IPS-20b (cell line): ENCODE results near the gene THAP4.
"Not testable (repeated sequence)": the region's sequence is repeated elsewhere in the genome, so short reads cannot be mapped to it uniquely, and the experiment has no call there.

ENCODE experiments used
- H3K27ac ChIP-seq: one replicate; pipeline ENCODE4 v1.5.1; 2013; ENCODE audit warnings: low read length
- H3K27me3 ChIP-seq: 2 replicates; pipeline ENCODE4 v1.6.1; 2013; ENCODE audit warnings: mild to moderate bottlenecking, low read length, inconsistent platforms; ENCODE audit not compliant: insufficient read depth
- H3K36me3 ChIP-seq: 2 replicates; pipeline ENCODE4 v1.6.1; 2013; ENCODE audit warnings: low read depth, mild to moderate bottlenecking, inconsistent platforms, low read length, moderate library complexity; ENCODE audit not compliant: insufficient read depth
- H3K4me1 ChIP-seq: 2 replicates; pipeline ENCODE4 v1.6.1; 2013; ENCODE audit warnings: mild to moderate bottlenecking, control low read depth, inconsistent platforms, low read length, moderate library complexity; ENCODE audit not compliant: insufficient read depth
- H3K4me3 ChIP-seq: 2 replicates; pipeline ENCODE4 v1.5.1; 2013; ENCODE audit warnings: mild to moderate bottlenecking, low read length, inconsistent platforms
- H3K9ac ChIP-seq: 2 replicates; pipeline ENCODE4 v1.6.1; 2013; ENCODE audit warnings: low read depth, mild to moderate bottlenecking, inconsistent platforms, low read length, moderate library complexity
- H3K9me3 ChIP-seq: 2 replicates; pipeline ENCODE4 v1.6.1; 2013; ENCODE audit warnings: mild to moderate bottlenecking, low read depth, low read length, inconsistent platforms; ENCODE audit not compliant: insufficient read depth

The THAP4 gene

GRCh38 chr2:241570961-241571581 lies 65.9 kb downstream of the THAP4 start:
- Histone ChIP-seq H3K27me3 (no peaks in the 10 kb centered on the region), H3K9ac (no peak overlapping the region), H3K36me3 (no peaks in the 10 kb centered on the region), H3K4me3 (no peak overlapping the region), H3K27ac (no peak overlapping the region), H3K9me3 (no peaks in the 10 kb centered on the region), H3K4me1 (no peaks in the 10 kb centered on the region)

GRCh38 chr2:241569831-241570281 lies 67.1 kb downstream of the THAP4 start:
- H3K4me3 ChIP-seq: no peak overlapping the region
- no peaks in the 10 kb centered on the region for H3K36me3 ChIP-seq
- no peak overlapping the region for H3K9ac ChIP-seq
- no peaks in the 10 kb centered on the region for H3K27me3 ChIP-seq
- H3K27ac ChIP-seq: no peak overlapping the region
- no peaks in the 10 kb centered on the region for H3K9me3 ChIP-seq
- no peaks in the 10 kb centered on the region for H3K4me1 ChIP-seq

- Histone ChIP-seq H3K36me3 (no peaks in the 10 kb centered on the region), H3K27ac (no peak overlapping the region), H3K4me1 (no peaks in the 10 kb centered on the region), H3K4me3 (no peak overlapping the region), H3K27me3 (no peaks in the 10 kb centered on the region), H3K9ac (no peak overlapping the region), H3K9me3 (no peaks in the 10 kb centered on the region)
These were observed 68.2 kb downstream of the THAP4 start for GRCh38 chr2:241568726-241569125.

DNA sequence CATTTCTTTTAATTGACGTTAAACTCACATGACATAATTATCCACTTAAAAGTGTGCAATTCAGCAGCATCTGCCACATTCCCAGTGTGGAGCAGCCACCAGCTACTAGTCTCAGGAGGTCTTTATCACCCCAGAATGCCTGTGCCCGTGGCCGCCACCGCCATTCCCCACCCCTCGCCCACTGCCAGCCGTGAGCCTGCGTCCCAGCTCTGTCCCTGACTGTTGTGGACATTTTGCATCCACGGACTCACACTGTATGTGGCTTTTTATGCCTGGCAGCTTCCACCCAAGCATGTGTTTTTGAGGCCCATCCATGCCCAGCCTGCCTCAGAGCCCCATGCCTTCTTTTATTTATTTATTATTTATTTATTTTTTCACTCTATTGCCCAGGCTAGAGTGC lies 69.2 kb downstream of the THAP4 start:
- Histone ChIP-seq H3K9me3 (no peaks in the 10 kb centered on the region), H3K4me3 (no peak overlapping the region), H3K36me3 (no peaks in the 10 kb centered on the region), H3K27me3 (no peaks in the 10 kb centered on the region), H3K9ac (no peak overlapping the region), H3K27ac (no peak overlapping the region), H3K4me1 (no peaks in the 10 kb centered on the region)

DNA sequence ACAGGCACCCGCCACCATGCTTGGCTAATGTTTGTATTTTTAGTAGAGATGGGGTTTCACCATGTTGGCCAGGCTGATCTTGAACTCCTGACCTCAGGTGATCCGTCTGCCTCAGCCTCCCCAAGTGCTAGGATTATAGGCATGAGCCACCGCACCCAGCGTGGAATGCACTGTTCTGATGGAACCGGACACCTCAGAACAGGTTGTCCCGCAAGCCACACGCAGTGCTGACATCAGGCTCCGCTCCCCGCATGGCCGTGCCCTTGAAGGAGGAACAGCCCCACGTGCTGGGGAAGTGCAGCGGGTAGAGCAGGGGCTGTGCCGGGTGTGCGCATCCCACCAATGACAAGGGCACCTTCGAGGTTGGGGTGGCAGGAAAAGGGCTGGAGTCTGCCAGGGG lies 69.7 kb downstream of the THAP4 start:
- not testable (repeated sequence) for H3K27me3 ChIP-seq, H3K9me3 ChIP-seq, H3K4me1 ChIP-seq, H3K27ac ChIP-seq, H3K4me3 ChIP-seq, H3K36me3 ChIP-seq, H3K9ac ChIP-seq

- Histone ChIP-seq H3K27me3 (no peaks in the 10 kb centered on the region), H3K9me3 (no peaks in the 10 kb centered on the region), H3K9ac (no peak overlapping the region), H3K36me3 (no peaks in the 10 kb centered on the region), H3K4me3 (no peak overlapping the region), H3K4me1 (no peaks in the 10 kb centered on the region), H3K27ac (no peak overlapping the region)
These were observed 70.5 kb downstream of the THAP4 start for GRCh38 chr2:241566468-241566867.

DNA sequence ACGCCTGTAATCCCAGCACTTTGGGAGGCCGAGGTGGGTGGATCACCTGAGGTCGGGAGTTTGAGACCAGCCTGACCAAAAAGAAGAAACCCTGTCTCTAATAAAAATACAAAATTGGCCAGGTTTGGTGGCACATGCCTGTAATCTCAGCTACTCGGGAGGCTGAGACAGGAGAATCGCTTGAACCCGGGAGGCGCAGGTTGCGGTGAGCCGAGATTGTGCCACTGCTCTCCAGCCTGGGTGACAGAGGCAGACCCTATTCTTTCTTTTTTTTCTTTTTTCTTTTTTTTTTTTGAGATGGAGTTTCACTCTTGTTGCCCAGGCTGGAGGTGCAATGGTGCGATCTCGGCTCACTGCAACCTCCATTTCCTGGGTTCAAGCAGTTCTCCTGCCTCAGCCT lies 70.9 kb downstream of the THAP4 start:
- H3K4me1 ChIP-seq, H3K27ac ChIP-seq, H3K4me3 ChIP-seq, H3K27me3 ChIP-seq, H3K9me3 ChIP-seq, H3K9ac ChIP-seq, H3K36me3 ChIP-seq: not testable (repeated sequence)

DNA sequence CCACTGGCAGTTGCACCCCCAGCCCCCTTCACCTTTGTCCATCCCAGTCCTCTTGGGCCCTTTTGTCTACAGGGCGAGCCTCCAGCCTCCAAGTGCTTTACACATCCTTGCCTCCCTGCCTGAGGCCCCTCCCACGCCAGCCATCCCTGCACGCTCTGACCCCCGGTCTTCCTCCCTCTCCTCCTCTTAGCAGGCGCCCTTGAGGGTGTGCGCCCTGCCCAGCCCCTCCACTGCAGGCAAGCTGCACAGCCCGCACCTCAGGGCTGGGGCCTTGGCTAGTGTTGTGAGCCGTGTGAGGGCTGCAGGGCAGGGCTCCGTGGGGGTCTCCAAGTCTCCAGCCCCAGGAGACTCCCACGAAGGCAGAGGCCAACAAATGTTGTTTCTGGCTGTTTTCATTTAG lies 71.5 kb downstream of the THAP4 start:
- Histone ChIP-seq H3K4me3 (no peak overlapping the region), H3K27ac (no peak overlapping the region), H3K9ac (no peak overlapping the region), H3K9me3 (no peaks in the 10 kb centered on the region), H3K4me1 (no peaks in the 10 kb centered on the region), H3K36me3 (no peaks in the 10 kb centered on the region), H3K27me3 (no peaks in the 10 kb centered on the region)

- Histone ChIP-seq H3K27me3 (no peaks in the 10 kb centered on the region), H3K36me3 (no peaks in the 10 kb centered on the region), H3K27ac (no peak overlapping the region), H3K9ac (no peak overlapping the region), H3K4me3 (no peak overlapping the region), H3K9me3 (no peaks in the 10 kb centered on the region), H3K4me1 (no peaks in the 10 kb centered on the region)
These were observed 72.2 kb downstream of the THAP4 start for GRCh38 chr2:241564596-241565410.

- H3K4me1 ChIP-seq: no peaks in the 10 kb centered on the region
- H3K9me3 ChIP-seq: no peaks in the 10 kb centered on the region
- H3K27ac ChIP-seq: no peak overlapping the region
- no peak overlapping the region for H3K9ac ChIP-seq
- H3K4me3 ChIP-seq: no peak overlapping the region
- no peaks in the 10 kb centered on the region for H3K36me3 ChIP-seq
- H3K27me3 ChIP-seq: no peaks in the 10 kb centered on the region
These were observed 72.9 kb downstream of the THAP4 start for GRCh38 chr2:241563981-241564595.

DNA sequence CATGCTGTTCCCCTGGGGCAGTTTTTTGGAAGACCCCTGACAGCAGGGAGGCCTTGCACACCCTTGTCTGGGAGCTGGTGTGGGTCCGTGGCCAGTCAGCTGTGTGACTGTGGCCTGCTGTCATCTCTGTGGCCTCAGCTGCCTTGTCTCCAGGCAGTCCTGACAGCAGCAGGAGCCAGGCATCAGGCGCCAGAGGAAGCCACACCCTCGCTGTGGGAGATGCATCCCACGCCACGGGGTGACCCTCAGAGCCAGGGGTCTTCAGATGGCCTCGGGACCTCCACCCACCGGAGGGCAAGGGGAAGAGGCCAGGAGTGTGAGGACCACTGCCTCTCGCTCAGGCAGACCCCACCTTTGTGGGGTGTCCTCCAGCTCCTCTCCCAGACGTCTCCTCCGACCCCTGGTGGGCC lies 73.4 kb downstream of the THAP4 start:
- Histone ChIP-seq H3K27ac (no peak overlapping the region), H3K27me3 (no peaks in the 10 kb centered on the region), H3K36me3 (no peaks in the 10 kb centered on the region), H3K9ac (no peak overlapping the region), H3K4me1 (no peaks in the 10 kb centered on the region), H3K4me3 (no peak overlapping the region), H3K9me3 (no peaks in the 10 kb centered on the region)

DNA sequence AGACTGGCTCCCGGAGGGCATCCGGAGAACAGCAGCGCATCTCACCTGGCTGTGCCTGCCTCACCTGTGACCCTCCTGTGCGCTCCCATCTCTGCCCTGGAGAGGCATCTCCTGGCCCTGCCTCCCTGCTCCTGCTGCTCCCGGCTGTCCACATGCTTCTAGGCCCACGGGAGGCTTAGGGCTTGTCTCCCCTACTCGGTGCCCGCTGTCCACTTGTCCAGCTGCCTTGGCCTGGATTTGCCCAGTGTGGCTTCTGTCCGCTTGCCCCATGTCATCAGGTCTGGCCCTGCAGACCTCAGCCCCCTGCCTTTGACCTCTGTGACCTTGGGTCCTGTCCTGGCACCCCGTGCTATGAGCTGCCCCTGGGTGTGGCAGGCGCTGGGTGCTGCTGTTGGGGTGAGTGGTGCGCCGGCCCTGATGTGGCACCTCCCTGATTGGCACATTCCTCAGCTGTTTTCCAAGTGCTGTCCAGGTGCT lies 73.9 kb downstream of the THAP4 start:
- H3K4me3 ChIP-seq: no peak overlapping the region
- no peaks in the 10 kb centered on the region for H3K9me3 ChIP-seq
- H3K27me3 ChIP-seq: peaks cover 3% of the 10 kb centered on the region
- no peak overlapping the region for H3K27ac ChIP-seq
- no peaks in the 10 kb centered on the region for H3K36me3 ChIP-seq
- no peak overlapping the region for H3K9ac ChIP-seq
- no peaks in the 10 kb centered on the region for H3K4me1 ChIP-seq
